B cell (primary cell): Measurements from ENCODE around the gene AADAC. TPM values are rescaled to one million over a fixed set of nuclear protein-coding genes. Genes with fewer than 3 reads are reported as not detected.

ENCODE experiments used
- ATAC-seq: fragments of 200-7000 bp; cut with Tn5 transposase; one replicate; pipeline ENCODE4 v1.10.0; 2021; ENCODE audit warnings: low read depth, mild to moderate bottlenecking, moderate number of reproducible peaks, moderate library complexity
- CTCF ChIA-PET: fragments of 350-600 bp; sonication (Branson Sonifier 250); formaldehyde crosslinking; loops from one replicate; lab custom pipeline; 2021; ENCODE audit warnings: antibody characterized with exemption, inconsistent platforms; lab: Charles Lee
- POLR2A ChIA-PET: fragments of 350-600 bp; sonication (Branson Sonifier 250); formaldehyde crosslinking; loops from one replicate; lab custom pipeline; 2021; ENCODE audit warnings: antibody characterized with exemption; lab: Charles Lee
- DNase-seq: peaks from one replicate; pipeline ENCODE4 v3.0.0; 2013
- H2AFZ ChIP-seq: 2 replicates; pipeline ENCODE4 v1.6.1; 2012; ENCODE audit warnings: mild to moderate bottlenecking, low read depth, low read length; ENCODE audit not compliant: insufficient read depth, poor library complexity, severe bottlenecking
- H3K27ac ChIP-seq, 2 donors: 1 replicate in 1 of 2; 2 replicates in 1 of 2; pipeline ENCODE4 v1.5.1; 2012 to 2013; ENCODE audit warnings: low read length in 2 of 2, mild to moderate bottlenecking in 2 of 2, moderate library complexity in 1 of 2
- H3K27me3 ChIP-seq, 4 experiments: fragments of 200-600 bp in 1 of 4; sonication (generic) in 1 of 4; replicated peaks in 1 of 4; 1 replicate in 2 of 4; 2 replicates in 2 of 4; pipeline versions ENCODE4 v1.6.1 to v1.7.0; 2013 to 2016; ENCODE audit warnings: low read length in 3 of 4, mild to moderate bottlenecking in 2 of 4, mixed read lengths in 1 of 4, moderate library complexity in 1 of 4; ENCODE audit not compliant: insufficient read depth in 4 of 4, control insufficient read depth in 3 of 4; ENCODE audit errors: control extremely low read depth in 1 of 4
- H3K36me3 ChIP-seq, 2 experiments: replicated peaks in 1 of 2; 1 replicate in 1 of 2; 2 replicates in 1 of 2; pipeline versions ENCODE4 v1.6.1 to v1.7.1; 2013; ENCODE audit warnings: low read length in 1 of 2; ENCODE audit not compliant: insufficient read depth in 2 of 2, control insufficient read depth in 1 of 2; ENCODE audit errors: control extremely low read depth in 1 of 2, extremely low read depth in 1 of 2
- H3K4me1 ChIP-seq, 2 donors: fragments of 200-600 bp in 1 of 2; sonication (generic) in 1 of 2; 1 replicate in 1 of 2; 2 replicates in 1 of 2; pipeline versions ENCODE4 v1.5.1 to v1.6.1; 2013 to 2017; ENCODE audit warnings: low read length in 2 of 2; ENCODE audit not compliant: control insufficient read depth in 2 of 2, insufficient read depth in 2 of 2
- H3K4me2 ChIP-seq: replicated peaks from 2 replicates; pipeline ENCODE3; 2012; ENCODE audit warnings: mild to moderate bottlenecking, low read depth, low read length; ENCODE audit not compliant: poor library complexity, severe bottlenecking
- H3K4me3 ChIP-seq, 5 experiments: fragments of 200-600 bp in 1 of 5; sonication (generic) in 1 of 5; 1 replicate in 3 of 5; 2 replicates in 2 of 5; pipeline versions ENCODE4 v1.5.1 to v1.7.0; 2011 to 2016; ENCODE audit warnings: low read length in 4 of 5, mild to moderate bottlenecking in 4 of 5, low read depth in 2 of 5, control low read depth in 1 of 5, moderate library complexity in 1 of 5; ENCODE audit not compliant: insufficient read depth in 1 of 5; ENCODE audit errors: control extremely low read depth in 1 of 5, extremely low read depth in 1 of 5
- H3K79me2 ChIP-seq: fragments of 200-600 bp; sonication (generic); one replicate; pipeline ENCODE4 v1.6.0; 2016; ENCODE audit warnings: low read length; ENCODE audit not compliant: control insufficient read depth, insufficient read depth
- H3K9ac ChIP-seq: fragments of 200-600 bp; sonication (generic); 2 replicates; pipeline ENCODE4 v1.6.1; 2017; ENCODE audit warnings: mild to moderate bottlenecking, low read length, moderate library complexity
- H3K9me3 ChIP-seq, 3 donors: one replicate each; pipeline versions ENCODE4 v1.6.1 to v1.7.1; 2013; ENCODE audit warnings: low read length in 2 of 3; ENCODE audit not compliant: control insufficient read depth in 2 of 3, insufficient read depth in 1 of 3; ENCODE audit errors: control extremely low read depth in 1 of 3
- H4K20me1 ChIP-seq: 2 replicates; pipeline ENCODE4 v1.6.0; 2012; ENCODE audit warnings: mild to moderate bottlenecking, low read length; ENCODE audit not compliant: insufficient read depth, control insufficient read depth, poor library complexity, severe bottlenecking
- H3K27ac Mint-ChIP-seq: one replicate; pipeline ENCODE4 v1.8.0; 2021; ENCODE audit warnings: mixed read lengths
- H3K27me3 Mint-ChIP-seq: one replicate; pipeline ENCODE4 v1.8.0; 2021; ENCODE audit warnings: mixed read lengths
- H3K4me1 Mint-ChIP-seq: one replicate; pipeline ENCODE4 v1.8.0; 2021; ENCODE audit warnings: mixed read lengths
- H3K4me3 Mint-ChIP-seq: one replicate; pipeline ENCODE4 v1.8.0; 2021; ENCODE audit warnings: mixed read lengths
- H3K9me3 Mint-ChIP-seq: one replicate; pipeline ENCODE4 v1.8.0; 2022; ENCODE audit warnings: mixed read lengths; ENCODE audit not compliant: insufficient read depth
- CTCF ChIP-seq: fragments of 200-600 bp; IDR thresholded peaks from one replicate; pipeline ENCODE4 v1.8.0; 2022; ENCODE audit warnings: antibody characterized with exemption, mild to moderate bottlenecking
- EZH2 ChIP-seq: IDR thresholded peaks from 2 replicates; pipeline ENCODE4 v1.6.1; 2012; ENCODE audit warnings: borderline replicate concordance, low read depth, mild to moderate bottlenecking, moderate library complexity, low read length; ENCODE audit not compliant: insufficient read depth, poor library complexity, severe bottlenecking
- WGBS: methylation state at CpG from one replicate; pipeline ENCODE4 v1.1.5; 2013; ENCODE audit warnings: missing lambda C conversion rate; ENCODE audit not compliant: insufficient coverage; 5-methylcytosine and 5-hydroxymethylcytosine counted together
- intact Hi-C: fragments of 100-400 bp; cut with micrococcal nuclease; formaldehyde crosslinking; loops from one replicate; pipeline ENCODE4 v1.10.0; 2022
- polyA plus RNA-seq: library from polyadenylated mRNA; depleted of rRNA; stranded (reverse); fragments of >200 nt; gene quantifications from 2 replicates; pipeline ENCODE4 v1.2.3, GENCODE V29; 2012
- total RNA-seq, 2 donors: library from RNA; stranded (reverse); fragments of 120-200 nt in 1 of 2; gene quantifications; 1 replicate in 1 of 2; 2 replicates in 1 of 2; pipeline versions ENCODE4 v1.2.3 to v1.2.4, GENCODE V29; 2013 to 2022

AADAC gene
- total and polyA plus RNA-seq, 2 donors (not counting 1 experiment from before 2014, with no cell fraction given), result not detected

- DNase-seq (no peak), ATAC-seq (no peak)
- H3K36me3 ChIP-seq, result no peaks in the 10 kb centered on the region
- Mint-ChIP-seq H3K9me3 (no peaks in the 10 kb centered on the region), H3K27me3 (no peaks in the 10 kb centered on the region), H3K4me3 (no peak overlapping the region), H3K27ac (no peak overlapping the region), H3K4me1 (no peaks in the 10 kb centered on the region)
- no peaks in the 10 kb centered on the region for H3K4me1 ChIP-seq
- no peak overlapping the region for H3K9ac ChIP-seq
- TF ChIP-seq EZH2 (no peak), CTCF (no peak)
- intact Hi-C loops, result no loop called here
- H3K27ac ChIP-seq, result no peak overlapping the region
- H3K9me3 ChIP-seq, result no peaks in the 10 kb centered on the region
- H3K79me2 ChIP-seq, result no peaks in the 10 kb centered on the region
- no peak overlapping the region for H2AFZ ChIP-seq
- POLR2A ChIA-PET, result no interaction called here
- no peaks in the 10 kb centered on the region for H4K20me1 ChIP-seq
- no peak overlapping the region for H3K4me2 ChIP-seq
- CTCF ChIA-PET, result no interaction called here
- no peak overlapping the region for H3K4me3 ChIP-seq
- no peaks in the 10 kb centered on the region for H3K27me3 ChIP-seq
Measured at GRCh38 chr3:151765685-151766084, 48.2 kb upstream of the AADAC start.

- H3K9ac ChIP-seq, result no peak overlapping the region
- Mint-ChIP-seq H3K9me3 (no peaks in the 10 kb centered on the region), H3K27me3 (no peaks in the 10 kb centered on the region), H3K4me1 (no peaks in the 10 kb centered on the region), H3K27ac (no peak overlapping the region), H3K4me3 (no peak overlapping the region)
- 83% methylated on average over 1 of the region's 2 CpGs for WGBS
- CTCF ChIA-PET, result no interaction called here
- no peak for DNase-seq
- no peaks in the 10 kb centered on the region for H3K36me3 ChIP-seq
- H2AFZ ChIP-seq, result no peak overlapping the region
- no peaks in the 10 kb centered on the region for H3K27me3 ChIP-seq
- no peaks in the 10 kb centered on the region for H3K79me2 ChIP-seq
- no peak overlapping the region for H3K4me3 ChIP-seq
- H3K4me2 ChIP-seq, result no peak overlapping the region
- POLR2A ChIA-PET, result no interaction called here
- H4K20me1 ChIP-seq, result no peaks in the 10 kb centered on the region
- no peak overlapping the region for H3K27ac ChIP-seq
- no peaks in the 10 kb centered on the region for H3K4me1 ChIP-seq
- H3K9me3 ChIP-seq, result no peaks in the 10 kb centered on the region
- TF ChIP-seq EZH2, result no peak
- TF ChIP-seq CTCF, result no peak
- intact Hi-C loops, result no loop called here
- ATAC-seq, result no peak
Measured at GRCh38 chr3:151766454-151766853, 47.5 kb upstream of the AADAC start.
